Esophagus muscularis mucosa (tissue), 4 donors: ENCODE data around the gene OR6K6.

Source experiments
- CTCF ChIP-seq, 3 experiments: fragments of 200-600 bp in 2 of 3; fragments of 450-650 bp in 1 of 3; sonication (generic) in 2 of 3; IDR thresholded peaks; one replicate each; pipeline ENCODE4 v1.5.1; 2017 to 2019; ENCODE audit warnings: antibody characterized with exemption in 3 of 3, mild to moderate bottlenecking in 2 of 3, moderate library complexity in 1 of 3
- EP300 ChIP-seq: sonication (generic); formaldehyde crosslinking; IDR thresholded peaks from one replicate; pipeline ENCODE4 v1.6.1; 2017; ENCODE audit warnings: antibody characterized with exemption
- POLR2A ChIP-seq: fragments of 450-650 bp; IDR thresholded peaks from one replicate; pipeline ENCODE4 v1.6.1; 2017; ENCODE audit warnings: antibody characterized with exemption, moderate library complexity, mild to moderate bottlenecking, low read depth

GRCh38 chr1:158800526-158800925 lies 46.0 kb downstream of the OR6K6 start:
- TF ChIP-seq EP300: no peak
- no peak for TF ChIP-seq CTCF (IDR thresholded peaks at IDR 0.05)
- no peak for TF ChIP-seq POLR2A
